Psoas muscle (tissue), 8 donors: ENCODE measurements around the gene DOCK3. TPM values are rescaled to one million over a fixed set of nuclear protein-coding genes. Genes with fewer than 3 reads are reported as not detected.
"Not testable (repeated sequence)": the region's sequence is repeated elsewhere in the genome, so short reads cannot be mapped to it uniquely, and the experiment has no call there.

ENCODE experiments used
- ATAC-seq, 4 donors: fragments of 200-7000 bp; cut with Tn5 transposase; one replicate each; pipeline ENCODE4 v1.9.1; 2020; ENCODE audit warnings: moderate library complexity in 3 of 4, mild to moderate bottlenecking in 2 of 4
- DNase-seq, 2 donors: peaks; one replicate each; pipeline ENCODE4 v3.0.0-alpha.2; 2020
- H3K27ac ChIP-seq: fragments of 200-600 bp; one replicate; pipeline ENCODE4 v1.8.0; 2022
- H3K27me3 ChIP-seq, 3 donors: fragments of 200-600 bp in 1 of 3; one replicate each; pipeline versions ENCODE4 v1.6.1 to v1.8.0; 2013 to 2022; ENCODE audit warnings: low read length in 2 of 3, mild to moderate bottlenecking in 2 of 3, moderate library complexity in 1 of 3; ENCODE audit not compliant: insufficient read depth in 3 of 3
- H3K36me3 ChIP-seq, 2 donors: fragments of 200-600 bp in 1 of 2; one replicate each; pipeline versions ENCODE4 v1.6.1 to v1.8.0; 2013 to 2022; ENCODE audit warnings: low read depth in 1 of 2, mild to moderate bottlenecking in 1 of 2, moderate library complexity in 1 of 2; ENCODE audit not compliant: insufficient read depth in 1 of 2
- H3K4me1 ChIP-seq: fragments of 200-600 bp; one replicate; pipeline ENCODE4 v1.8.0; 2022
- H3K4me3 ChIP-seq: fragments of 200-600 bp; one replicate; pipeline ENCODE4 v1.8.0; 2022; ENCODE audit warnings: mild to moderate bottlenecking
- H3K9me3 ChIP-seq: fragments of 200-600 bp; one replicate; pipeline ENCODE4 v1.8.0; 2022
- CTCF ChIP-seq: fragments of 200-600 bp; IDR thresholded peaks from one replicate; pipeline ENCODE4 v1.8.0; 2022; ENCODE audit warnings: antibody characterized with exemption
- WGBS, 3 donors: extraction: QIAGEN DNeasy Blood & Tissue Kit; methylation state at CpG; one replicate each; pipeline versions ENCODE4 v1.1.6 to v1.1.7; 2013; 5-methylcytosine and 5-hydroxymethylcytosine counted together
- intact Hi-C, 2 donors: fragments of 100-400 bp; cut with DNase I; formaldehyde crosslinking; loops; one replicate each; pipeline versions ENCODE4 v1.11.0 to v1.14.2; 2022
- polyA plus RNA-seq, 3 donors: library from polyadenylated mRNA; stranded (reverse); fragments of 200-250 nt; gene quantifications; one replicate each; pipeline ENCODE4 v1.2.3, GENCODE V29; 2013
- total RNA-seq, 4 donors: library from RNA; stranded (reverse); fragmentation: NEBNext Ultra II Directional in 2 of 4; extraction: Animal tissue kit (Norgen Biotek cat#: 25700) in 2 of 4; gene quantifications; one replicate each; pipeline versions ENCODE4 v1.2.1 to v1.2.4, GENCODE V29; 2021 to 2023
- donor health status: healthy with polysubstance abuse.
- donor health status: DM: no; HTN: no; CAD: no; lungs with moderate emphysema.
- donor health status: Bipolar disorder and iron deficiency.
- donor health status: healthy.
- donor health status: DM: yes; HTN: yes; CAD: no.
- donor health status: DM: no; HTN: no; CAD: no.
- donor health status: DM: no; HTN: no; CAD: no.
- donor health status: DM: yes; HTN: yes; CAD: no.

DOCK3 gene
- total and polyA plus RNA-seq, 7 donors, result 0.01 to 0.91 (median 0.87) TPM

- TF ChIP-seq CTCF, result no peak
- DNase-seq (no peak), ATAC-seq (no peak)
- 43 to 63% (median 46%) methylated on average over 4 of the region's 4 CpGs for WGBS, 3 donors
- no peaks in the 10 kb centered on the region for H3K36me3 ChIP-seq
- H3K27ac ChIP-seq, result no peak overlapping the region
- no peak overlapping the region for H3K4me3 ChIP-seq
- no peaks in the 10 kb centered on the region for H3K4me1 ChIP-seq
- no peaks in the 10 kb centered on the region for H3K9me3 ChIP-seq
- H3K27me3 ChIP-seq, result no peaks in the 10 kb centered on the region
- intact Hi-C loops, result no loop called here
Measured at GRCh38 chr3:51357856-51358255, 683.1 kb downstream of the DOCK3 start.

GRCh38 chr3:51358981-51359380 is 684.3 kb downstream of the DOCK3 start:
- no peaks in the 10 kb centered on the region for H3K4me1 ChIP-seq
- TF ChIP-seq CTCF, result no peak
- H3K36me3 ChIP-seq, result no peaks in the 10 kb centered on the region
- H3K9me3 ChIP-seq, result no peaks in the 10 kb centered on the region
- H3K27ac ChIP-seq, result no peak overlapping the region
- intact Hi-C loops, result no loop called here
- no peak overlapping the region for H3K4me3 ChIP-seq
- DNase-seq (no peak), ATAC-seq (no peak)
- WGBS, 3 donors, result 68 to 75% (median 75%) methylated on average over 3 of the region's 3 CpGs
- no peaks in the 10 kb centered on the region for H3K27me3 ChIP-seq

GRCh38 chr3:51360806-51361205 is 686.1 kb downstream of the DOCK3 start:
- intact Hi-C loops, result no loop called here
- Histone ChIP-seq H3K36me3 (no peaks in the 10 kb centered on the region), H3K27ac (no peak overlapping the region), H3K4me3 (no peak overlapping the region), H3K4me1 (no peaks in the 10 kb centered on the region), H3K27me3 (no peaks in the 10 kb centered on the region), H3K9me3 (no peaks in the 10 kb centered on the region)
- WGBS, 3 donors, result 75 to 88% (median 83%) methylated on average over 3 of the region's 3 CpGs
- TF ChIP-seq CTCF, result no peak
- ATAC-seq (no peak), DNase-seq (no peak)

GRCh38 chr3:51361746-51362145 is 687.0 kb downstream of the DOCK3 start:
- Histone ChIP-seq H3K4me1 (no peaks in the 10 kb centered on the region), H3K27ac (no peak overlapping the region), H3K4me3 (no peak overlapping the region), H3K27me3 (no peaks in the 10 kb centered on the region), H3K36me3 (no peaks in the 10 kb centered on the region), H3K9me3 (no peaks in the 10 kb centered on the region)
- WGBS, 3 donors, result 82 to 92% (median 92%) methylated on average over 6 of the region's 6 CpGs
- intact Hi-C loops, result no loop called here
- DNase-seq (no peak), ATAC-seq (no peak)
- no peak for TF ChIP-seq CTCF

- intact Hi-C loops, result no loop called here
- 82 to 85% (median 84%) methylated on average over 9 of the region's 9 CpGs for whole genome bisulfite sequencing, 3 donors
- no peak overlapping the region for H3K4me3 ChIP-seq
- no peak for TF ChIP-seq CTCF
- H3K27ac ChIP-seq, result no peak overlapping the region
- H3K4me1 ChIP-seq, result no peaks in the 10 kb centered on the region
- no peak for DNase-seq
- H3K27me3 ChIP-seq, result no peaks in the 10 kb centered on the region
- no peaks in the 10 kb centered on the region for H3K36me3 ChIP-seq
- H3K9me3 ChIP-seq, result no peaks in the 10 kb centered on the region
- ATAC-seq, result no peak
Measured at GRCh38 chr3:51362476-51362875, 687.7 kb downstream of the DOCK3 start.

- H3K4me1 ChIP-seq, H3K4me3 ChIP-seq, ATAC-seq, intact Hi-C loops, H3K27me3 ChIP-seq, DNase-seq, H3K9me3 ChIP-seq, H3K36me3 ChIP-seq, H3K27ac ChIP-seq: not testable (repeated sequence)
- 88 to 90% (median 89%) methylated on average over 8 of the region's 8 CpGs for WGBS, 3 donors
Measured at GRCh38 chr3:51368276-51368675, 693.5 kb downstream of the DOCK3 start.
